Breast epithelium (tissue), 4 donors: ENCODE results near the gene SMAP1. TPM values are rescaled to one million over a fixed set of nuclear protein-coding genes. Genes with fewer than 3 reads are reported as not detected.

Source experiments
- DNase-seq, 2 donors: peaks; one replicate each; pipeline ENCODE4 v3.0.0-alpha.2; 2019; ENCODE audit warnings: low spot score in 2 of 2
- H3K27ac ChIP-seq, 2 donors: fragments of 200-600 bp; sonication (generic) in 1 of 2; one replicate each; pipeline ENCODE4 v1.5.1; 2016 to 2019; ENCODE audit warnings: mild to moderate bottlenecking in 1 of 2
- H3K27me3 ChIP-seq, 2 donors: fragments of 200-600 bp; sonication (generic) in 1 of 2; one replicate each; pipeline versions ENCODE4 v1.5.1 to v1.6.0; 2017 to 2019; ENCODE audit warnings: control low read depth in 1 of 2, mild to moderate bottlenecking in 1 of 2
- H3K36me3 ChIP-seq: fragments of 200-600 bp; one replicate; pipeline ENCODE4 v1.5.1; 2019
- H3K4me1 ChIP-seq, 2 donors: fragments of 200-600 bp; sonication (generic); one replicate each; pipeline ENCODE4 v1.5.1; 2016 to 2019; ENCODE audit warnings: control low read depth in 1 of 2
- H3K4me3 ChIP-seq, 3 donors: fragments of 200-600 bp; sonication (generic); 1 replicate in 2 of 3; 2 replicates in 1 of 3; pipeline ENCODE4 v1.5.1; 2016 to 2019; ENCODE audit warnings: mild to moderate bottlenecking in 3 of 3, moderate library complexity in 2 of 3
- H3K9me3 ChIP-seq, 2 donors: fragments of 200-600 bp; sonication (generic) in 1 of 2; one replicate each; pipeline ENCODE4 v1.5.1; 2016 to 2019; ENCODE audit warnings: control low read depth in 1 of 2
- POLR2A ChIP-seq: fragments of 450-650 bp; IDR thresholded peaks from one replicate; pipeline ENCODE4 v1.6.1; 2016; ENCODE audit warnings: antibody characterized with exemption, mild to moderate bottlenecking, moderate library complexity
- POLR2AphosphoS5 ChIP-seq, 3 donors: sonication (generic); formaldehyde crosslinking; IDR thresholded peaks; one replicate each; pipeline ENCODE4 v1.6.1; 2017; ENCODE audit warnings: antibody characterized with exemption in 3 of 3
- intact Hi-C: fragments of 100-400 bp; cut with DNase I; formaldehyde crosslinking; loops from one replicate; pipeline ENCODE4 v1.15.1; 2023; ENCODE audit warnings: low total_unique reads
- total RNA-seq, 3 donors: library from RNA; depleted of rRNA; stranded (reverse); fragments of >200 nt; gene quantifications; one replicate each; pipeline ENCODE4 v1.1.0, GENCODE V29; 2016
- TF ChIP-seq, protein P1 (sequence below), 3 donors: fragments of 450-650 bp; IDR thresholded peaks; one replicate each; pipeline ENCODE4 v1.5.1; 2016 to 2017; ENCODE audit warnings: antibody characterized with exemption in 3 of 3, mild to moderate bottlenecking in 3 of 3, moderate library complexity in 3 of 3

Gene SMAP1
- total RNA-seq, 3 donors from 2014 or later, result 22.0 to 36.6 (median 27.1) TPM

DNA sequence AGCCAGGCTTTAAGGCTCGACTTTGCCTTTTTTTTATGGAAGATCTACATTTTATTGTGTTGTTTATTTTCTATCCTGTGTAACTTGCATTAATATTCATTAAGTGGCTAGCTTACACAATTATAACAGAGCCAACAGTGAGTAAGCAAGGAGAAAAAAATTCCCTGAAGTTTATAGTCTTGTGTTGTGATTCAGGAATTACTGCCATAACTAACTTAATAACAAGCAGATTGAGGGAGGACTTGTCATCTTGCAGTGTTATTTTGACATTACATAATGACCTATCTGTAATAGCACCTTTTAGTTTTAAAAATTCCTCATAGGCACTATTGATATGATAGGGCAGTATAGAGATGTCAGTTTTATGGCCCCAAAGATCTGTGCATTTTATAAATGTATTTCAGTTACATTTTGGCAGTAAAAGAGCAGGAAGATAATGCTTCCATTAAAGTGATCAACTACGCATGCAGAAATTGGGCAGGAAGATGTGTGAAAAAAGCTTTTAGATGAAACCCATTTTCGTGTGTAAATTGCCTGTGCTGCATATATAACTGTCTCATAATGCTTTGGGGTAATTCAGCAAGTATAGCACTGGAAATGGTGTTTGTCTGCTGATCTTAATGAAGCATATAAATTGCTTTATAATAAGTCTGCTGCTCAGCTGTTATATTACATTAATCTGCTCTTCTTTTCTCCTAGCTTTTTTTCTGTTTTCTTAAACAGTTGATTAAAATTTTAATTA is 123.0 kb downstream of the SMAP1 start:
- Histone ChIP-seq H3K27me3 (no peaks in the 10 kb centered on the region), H3K36me3 (no peaks in the 10 kb centered on the region), H3K4me1 (no peaks in the 10 kb centered on the region), H3K4me3 (no peak overlapping the region), H3K27ac (no peak overlapping the region), H3K9me3 (no peaks in the 10 kb centered on the region)
- no peak for TF ChIP-seq POLR2AphosphoS5 (IDR thresholded peaks at IDR 0.05)
- TF ChIP-seq, protein P1, sequence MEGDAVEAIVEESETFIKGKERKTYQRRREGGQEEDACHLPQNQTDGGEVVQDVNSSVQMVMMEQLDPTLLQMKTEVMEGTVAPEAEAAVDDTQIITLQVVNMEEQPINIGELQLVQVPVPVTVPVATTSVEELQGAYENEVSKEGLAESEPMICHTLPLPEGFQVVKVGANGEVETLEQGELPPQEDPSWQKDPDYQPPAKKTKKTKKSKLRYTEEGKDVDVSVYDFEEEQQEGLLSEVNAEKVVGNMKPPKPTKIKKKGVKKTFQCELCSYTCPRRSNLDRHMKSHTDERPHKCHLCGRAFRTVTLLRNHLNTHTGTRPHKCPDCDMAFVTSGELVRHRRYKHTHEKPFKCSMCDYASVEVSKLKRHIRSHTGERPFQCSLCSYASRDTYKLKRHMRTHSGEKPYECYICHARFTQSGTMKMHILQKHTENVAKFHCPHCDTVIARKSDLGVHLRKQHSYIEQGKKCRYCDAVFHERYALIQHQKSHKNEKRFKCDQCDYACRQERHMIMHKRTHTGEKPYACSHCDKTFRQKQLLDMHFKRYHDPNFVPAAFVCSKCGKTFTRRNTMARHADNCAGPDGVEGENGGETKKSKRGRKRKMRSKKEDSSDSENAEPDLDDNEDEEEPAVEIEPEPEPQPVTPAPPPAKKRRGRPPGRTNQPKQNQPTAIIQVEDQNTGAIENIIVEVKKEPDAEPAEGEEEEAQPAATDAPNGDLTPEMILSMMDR (IDR thresholded peaks at IDR 0.05), result no peak
- no peak for TF ChIP-seq POLR2A
- intact Hi-C loops, result no loop called here
- no peak for DNase-seq

DNA sequence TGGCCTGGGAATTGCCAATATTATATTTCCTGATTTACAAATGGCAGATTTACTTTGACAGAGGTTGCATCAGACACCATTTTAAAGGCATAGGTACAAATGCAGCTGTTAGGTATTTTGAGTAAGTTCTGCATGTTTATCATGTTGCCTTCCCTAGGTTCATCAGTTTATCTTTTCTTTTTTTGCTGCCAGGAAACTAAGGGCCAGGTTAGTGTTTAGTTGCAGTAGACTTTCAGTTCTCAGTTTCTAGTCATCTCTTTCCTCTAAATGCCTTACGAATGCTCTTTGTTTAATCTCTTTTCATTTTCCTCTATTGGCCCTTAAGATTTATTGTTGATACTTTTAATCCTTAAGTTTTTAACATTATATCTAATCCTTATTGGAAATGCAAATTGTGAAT is 129.9 kb downstream of the SMAP1 start:
- Histone ChIP-seq H3K27me3 (no peaks in the 10 kb centered on the region), H3K4me3 (no peak overlapping the region), H3K27ac (no peak overlapping the region), H3K9me3 (no peaks in the 10 kb centered on the region), H3K36me3 (no peaks in the 10 kb centered on the region), H3K4me1 (no peaks in the 10 kb centered on the region)
- intact Hi-C loops, result no loop called here
- TF ChIP-seq POLR2A (no peak), POLR2AphosphoS5 (IDR thresholded peaks at IDR 0.05) (no peak)
- TF ChIP-seq, protein P1 (IDR thresholded peaks at IDR 0.05), result no peak
- DNase-seq, result no peak

DNA sequence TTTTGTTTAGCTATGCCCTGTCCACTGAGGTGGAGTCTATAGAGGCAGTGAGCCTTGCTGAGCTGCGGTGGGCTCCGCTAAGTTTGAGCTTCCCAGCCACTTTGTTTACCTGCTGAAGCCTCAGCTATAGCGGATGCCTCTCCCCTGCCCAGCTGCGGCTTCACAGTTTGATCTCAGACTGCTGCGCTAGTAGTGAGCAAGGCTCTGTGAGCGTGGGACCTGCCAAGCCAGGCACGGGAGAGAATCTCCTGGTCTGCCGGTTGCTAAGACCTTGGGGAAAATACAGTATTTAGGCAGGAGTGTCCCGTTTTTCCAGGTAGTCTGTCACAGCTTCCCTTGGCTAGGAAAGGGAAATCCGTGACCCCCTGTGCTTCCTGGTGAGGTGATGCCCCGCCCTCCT is 138.4 kb downstream of the SMAP1 start:
- H3K4me1 ChIP-seq, result no peaks in the 10 kb centered on the region
- no peaks in the 10 kb centered on the region for H3K36me3 ChIP-seq
- intact Hi-C loops, result no loop called here
- no peak overlapping the region for H3K27ac ChIP-seq
- TF ChIP-seq POLR2AphosphoS5 (IDR thresholded peaks at IDR 0.05), result no peak
- no peaks in the 10 kb centered on the region for H3K27me3 ChIP-seq
- no peak for DNase-seq
- no peaks in the 10 kb centered on the region for H3K9me3 ChIP-seq
- H3K4me3 ChIP-seq, result no peak overlapping the region

DNA sequence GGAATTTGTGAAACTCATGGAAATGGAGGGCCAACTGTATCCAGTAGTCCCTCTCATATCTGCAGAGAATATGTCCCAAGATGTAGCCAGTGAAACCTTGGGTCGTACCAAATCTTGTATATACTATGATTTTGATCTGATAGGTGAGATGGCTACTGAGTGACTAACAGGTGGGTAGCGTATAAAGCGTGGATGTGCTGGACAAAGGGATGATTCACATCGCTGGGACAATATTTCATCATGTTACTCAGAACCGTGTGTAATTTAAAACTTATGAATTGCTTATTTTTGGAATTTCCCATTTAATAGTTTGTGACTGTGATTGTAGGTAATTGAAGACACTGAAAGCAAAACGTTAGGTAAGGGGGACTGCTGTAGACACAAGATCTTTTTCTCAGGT is 144.1 kb downstream of the SMAP1 start:
- no peaks in the 10 kb centered on the region for H3K4me1 ChIP-seq
- DNase-seq, result no peak
- H3K27me3 ChIP-seq, result no peaks in the 10 kb centered on the region
- no peak overlapping the region for H3K27ac ChIP-seq
- no peak overlapping the region for H3K4me3 ChIP-seq
- TF ChIP-seq, protein P1 (IDR thresholded peaks at IDR 0.05), result no peak
- TF ChIP-seq POLR2AphosphoS5 (IDR thresholded peaks at IDR 0.05) (no peak), POLR2A (no peak)
- H3K9me3 ChIP-seq, result no peaks in the 10 kb centered on the region
- intact Hi-C loops, result no loop called here
- no peaks in the 10 kb centered on the region for H3K36me3 ChIP-seq

DNA sequence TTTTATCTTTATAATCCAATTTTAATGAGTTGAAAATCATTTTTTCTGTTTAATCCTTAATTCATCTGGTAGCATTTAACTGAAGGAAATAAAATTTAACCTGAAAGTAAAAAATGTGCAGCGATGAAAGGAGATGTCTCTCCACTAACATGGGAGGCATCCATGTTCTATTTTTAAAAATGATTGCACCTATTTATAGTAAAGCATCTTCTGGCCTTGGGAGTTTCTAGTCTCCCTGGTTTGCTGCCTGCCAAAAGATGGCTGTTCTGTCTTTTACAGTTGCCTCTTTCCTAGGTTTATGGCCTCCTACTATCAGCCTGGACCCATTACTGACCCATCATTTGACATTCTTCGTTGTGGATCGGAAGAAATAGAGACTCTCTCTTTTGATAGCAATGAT is 146.2 kb downstream of the SMAP1 start:
- Histone ChIP-seq H3K27ac (no peak overlapping the region), H3K4me1 (no peaks in the 10 kb centered on the region), H3K9me3 (no peaks in the 10 kb centered on the region), H3K27me3 (no peaks in the 10 kb centered on the region), H3K36me3 (no peaks in the 10 kb centered on the region), H3K4me3 (no peak overlapping the region)
- no peak for DNase-seq
- TF ChIP-seq, protein P1 (IDR thresholded peaks at IDR 0.05), result no peak
- no peak for TF ChIP-seq POLR2AphosphoS5 (IDR thresholded peaks at IDR 0.05)
- no peak for TF ChIP-seq POLR2A
- intact Hi-C loops, result no loop called here
